Retinal pigment epithelial cell (primary cell): ENCODE data around the gene PCSK5.
A peak's percentile ranks its signal among the peaks of the same experiment; 100 is the strongest.
"Not testable (repeated sequence)": the region's sequence is repeated elsewhere in the genome, so short reads cannot be mapped to it uniquely, and the experiment has no call there.

Experiments used
- DNase-seq: peaks from one replicate; pipeline ENCODE4 v3.0.0-alpha.2; 2010; ENCODE audit warnings: low read depth
- H3K4me3 ChIP-seq: 2 replicates; pipeline ENCODE4 v1.5.1; 2011; ENCODE audit warnings: mild to moderate bottlenecking, low read length, control low read depth, moderate library complexity
- CTCF ChIP-seq: conservative IDR thresholded peaks from 2 replicates; pipeline ENCODE4 v1.5.1; 2011; ENCODE audit warnings: low read depth, low read length, control low read depth, inconsistent platforms

The PCSK5 gene

GRCh38 chr9:75958226-75958625, 67.8 kb downstream of the PCSK5 start:
- no peak for DNase-seq
- TF ChIP-seq CTCF, result no peak
- no peak overlapping the region for H3K4me3 ChIP-seq

- H3K4me3 ChIP-seq, result no peak overlapping the region
- TF ChIP-seq CTCF, result no peak
- DNase-seq, result no peak
Measured at GRCh38 chr9:75960551-75960950, 70.1 kb downstream of the PCSK5 start.

GRCh38 chr9:75962013-75962661, 71.7 kb downstream of the PCSK5 start:
- no peak for DNase-seq
- TF ChIP-seq CTCF, result no peak
- H3K4me3 ChIP-seq, result no peak overlapping the region

- no peak for TF ChIP-seq CTCF
- no peak overlapping the region for H3K4me3 ChIP-seq
- no peak for DNase-seq
Measured at GRCh38 chr9:75962662-75963036, 72.2 kb downstream of the PCSK5 start.

- H3K4me3 ChIP-seq, result not testable (repeated sequence)
Measured at GRCh38 chr9:75963321-75963720, 72.8 kb downstream of the PCSK5 start.

GRCh38 chr9:75964427-75964826, 74.0 kb downstream of the PCSK5 start:
- peak; percentile 50 for DNase-seq
- TF ChIP-seq CTCF, result no peak
- no peak overlapping the region for H3K4me3 ChIP-seq

More at GRCh38 chr9:75963321-75963720, 72.8 kb downstream of the PCSK5 start:
- not testable (repeated sequence) for DNase-seq

- DNase-seq, result no peak
- H3K4me3 ChIP-seq, result no peak overlapping the region
- no peak for TF ChIP-seq CTCF
Measured at GRCh38 chr9:75965231-75965630, 74.8 kb downstream of the PCSK5 start.
